ENCODE results near the gene KCNQ5. TPM values are rescaled to one million over a fixed set of nuclear protein-coding genes. Genes with fewer than 3 reads are reported as not detected.

Gene KCNQ5
- total and polyA plus RNA-seq, 2 of the 8 experiments (the other 6 are each of a cell fraction or from before 2014, with no cell fraction given) = 0.83 to 1.2 TPM

- 90% methylated on average over 5 of the region's 5 CpGs; no CpG with 5 or more reads in 1 of the 2 experiments for WGBS, 2 experiments (ENCODE audit: extremely low coverage in 1 of 2, insufficient coverage in 1 of 2, insufficient read length in 1 of 2, insufficient replicate concordance in 2 of 2, low coverage in 1 of 2, low lambda C conversion rate in 2 of 2, missing lambda C conversion rate in 1 of 2)
- no peak overlapping the region for H3K23ac ChIP-seq (ENCODE audit: insufficient read length)
Observed at GRCh38 chr6:73242001-73242400, 620.1 kb downstream of the KCNQ5 start.

More at GRCh38 chr6:73242001-73242400, 620.1 kb downstream of the KCNQ5 start:
- Histone ChIP-seq H3K79me1 (ENCODE audit: low read depth, low read length) (no peaks in the 10 kb centered on the region), H2BK12ac (ENCODE audit: low read depth, low read length) (no peak overlapping the region), H3K9ac (replicated peaks in 1 of 4; ENCODE audit: extremely low read depth in 1 of 4, low read depth in 3 of 4, low read length in 3 of 4) (no peak overlapping the region), H4K91ac (replicated peaks; ENCODE audit: insufficient read length, low read length) (no peak overlapping the region), H3K9me3 (ENCODE audit: insufficient read depth in 2 of 2, low read depth in 1 of 2, low read length in 1 of 2) (no peaks in the 10 kb centered on the region), H3K79me2 (ENCODE audit: control insufficient read depth in 1 of 2, insufficient read depth in 2 of 2, low read length in 2 of 2) (no peaks in the 10 kb centered on the region), H3K4me1 (replicated peaks in 1 of 4; ENCODE audit: control insufficient read depth in 3 of 4, insufficient read depth in 4 of 4, low read length in 3 of 4) (no peaks in the 10 kb centered on the region), H3K18ac (ENCODE audit: extremely low read depth, low read length) (no peak overlapping the region), H3K23me2 (ENCODE audit: low read depth, low read length) (no peaks in the 10 kb centered on the region), H2BK15ac (ENCODE audit: low read length) (no peak overlapping the region), H2AK5ac (ENCODE audit: low read depth, low read length) (no peak overlapping the region), H4K8ac (ENCODE audit: extremely low read depth, insufficient read depth, low read length) (no peak overlapping the region), H3K56ac (replicated peaks; ENCODE audit: insufficient read length, low read depth, low read length) (no peak overlapping the region), H4K20me1 (replicated peaks in 1 of 2; ENCODE audit: control insufficient read depth in 1 of 2, insufficient read depth in 2 of 2, low read length in 2 of 2) (no peaks in the 10 kb centered on the region), H3K4me2 (ENCODE audit: insufficient read depth in 1 of 2, low read depth in 2 of 2, low read length in 2 of 2) (no peak overlapping the region), H4K5ac (ENCODE audit: insufficient read length, low read depth, low read length) (no peak overlapping the region), H3K36me3 (ENCODE audit: control insufficient read depth in 2 of 4, insufficient read depth in 4 of 4, low read length in 3 of 4) (no peaks in the 10 kb centered on the region), H3K14ac (ENCODE audit: insufficient read length) (no peak overlapping the region), H2BK120ac (replicated peaks; ENCODE audit: low read depth, low read length) (no peak overlapping the region), H3K4ac (replicated peaks; ENCODE audit: insufficient read length, low read depth, low read length) (no peak overlapping the region), H3K27ac (ENCODE audit: low read depth, low read length) (no peak overlapping the region), H2BK5ac (ENCODE audit: low read depth, low read length) (no peak overlapping the region), H3K4me3 (ENCODE audit: extremely low read depth in 1 of 4, insufficient read depth in 2 of 4, low read depth in 3 of 4, low read length in 4 of 4) (no peak overlapping the region), H3K27me3 (replicated peaks in 1 of 4; ENCODE audit: control insufficient read depth in 3 of 4, extremely low read depth in 1 of 4, insufficient read depth in 3 of 4, low read length in 3 of 4) (no peaks in the 10 kb centered on the region), H2AFZ (ENCODE audit: low read length) (no peak overlapping the region), H2BK20ac (ENCODE audit: low read length) (no peak overlapping the region)
- FAIRE-seq (no peak), DNase-seq (ENCODE audit: low read depth in 1 of 2, low spot score in 2 of 2) (no peak)
- ChIA-PET POLR2A (ENCODE audit: partially characterized antibody) (interaction anchor here (0.6 kb wide), 1 partner anchor 10 kb away, joined by 5 read pairs; no protein-coding TSS in a partner anchor), CTCF (ENCODE audit: partially characterized antibody) (interaction anchor here (0.7 to 1.0 kb wide), 2 partner anchors 12 to 14 kb away, joined by 3 read pairs; no protein-coding TSS in a partner anchor)
- no peak for TF ChIP-seq RBBP5 (IDR thresholded peaks at IDR 0.05; ENCODE audit: borderline replicate concordance, low read depth, low read length)
- no peak for TF ChIP-seq RAD21 (IDR thresholded peaks at IDR 0.05 in 1 of 2, conservative IDR thresholded peaks at IDR 0.05 in 1 of 2; ENCODE audit: low read depth in 2 of 2, low read length in 2 of 2)
- TF ChIP-seq EZH2 (IDR thresholded peaks at IDR 0.05; ENCODE audit: low read depth, low read length, severe bottlenecking) = no peak
- no peak for TF ChIP-seq POLR2A (IDR thresholded peaks at IDR 0.05; ENCODE audit: control extremely low read depth in 1 of 2, low read depth in 2 of 2, low read length in 2 of 2)
- no peak for TF ChIP-seq TEAD4 (IDR thresholded peaks at IDR 0.05; ENCODE audit: low read depth, low read length)
- TF ChIP-seq BCL11A (IDR thresholded peaks at IDR 0.05; ENCODE audit: low read depth in 2 of 2, low read length in 2 of 2) = no peak
- no peak for TF ChIP-seq SP2 (IDR thresholded peaks at IDR 0.05; ENCODE audit: low read length)
- TF ChIP-seq NANOG (IDR thresholded peaks at IDR 0.05; ENCODE audit: insufficient read depth, low read depth, low read length, poor library complexity, severe bottlenecking) = no peak
- TF ChIP-seq POU5F1 (IDR thresholded peaks at IDR 0.05; ENCODE audit: low read depth, low read length) = no peak
- TF ChIP-seq BRCA1 (IDR thresholded peaks at IDR 0.05; ENCODE audit: low read depth, low read length) = no peak
- no peak for TF ChIP-seq CREB1 (IDR thresholded peaks at IDR 0.05)
- TF ChIP-seq JUND (IDR thresholded peaks at IDR 0.05; ENCODE audit: low read length) = no peak

Measured in H1 (cell line).